ENCODE results near the gene KRT81. TPM values are rescaled to one million over a fixed set of nuclear protein-coding genes. Genes with fewer than 3 reads are reported as not detected.

The KRT81 gene
- total RNA-seq, 1 donor from 2014 or later = 1.2 TPM

DNA sequence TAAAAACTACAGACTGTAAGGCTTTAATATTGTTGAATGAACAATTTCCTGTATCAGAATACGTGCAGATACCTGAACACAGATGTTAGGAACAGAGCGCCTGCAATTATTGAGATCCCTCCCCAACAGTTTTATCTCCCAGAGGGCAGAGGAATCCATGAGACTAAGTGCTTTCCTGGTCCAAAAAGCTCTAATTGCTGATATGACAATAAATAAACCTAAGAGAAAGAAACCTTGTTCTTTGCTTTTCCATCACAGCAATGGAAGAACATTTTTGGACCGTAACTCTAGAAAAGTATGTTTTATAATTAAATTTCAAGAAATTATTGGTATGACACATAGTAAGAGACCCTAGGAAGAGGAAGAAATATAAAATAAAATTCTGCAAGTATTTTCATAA is 42.9 kb upstream of the KRT81 start:
- FAIRE-seq (no peak), DNase-seq (ENCODE audit: low read depth) (no peak)
- Histone ChIP-seq H2AFZ (ENCODE audit: low read depth, low read length) (no peak overlapping the region), H3K9me3 (ENCODE audit: insufficient read depth, low read depth, low read length) (peaks cover 4% of the 10 kb centered on the region), H3K27ac (ENCODE audit: low read depth, low read length) (no peak overlapping the region), H3K36me3 (ENCODE audit: insufficient read depth, low read length) (no peaks in the 10 kb centered on the region), H3K9ac (ENCODE audit: low read length) (no peak overlapping the region), H3K4me3 (ENCODE audit: insufficient read depth, low read depth, low read length) (no peak overlapping the region), H3K79me2 (ENCODE audit: insufficient read depth, low read length) (no peaks in the 10 kb centered on the region), H3K4me1 (ENCODE audit: insufficient read depth, low read length) (no peaks in the 10 kb centered on the region), H3K4me2 (ENCODE audit: low read length) (no peak overlapping the region), H4K20me1 (ENCODE audit: insufficient read depth, low read length) (no peaks in the 10 kb centered on the region), H3K27me3 (ENCODE audit: insufficient read depth, low read length) (peaks cover 13% of the 10 kb centered on the region)
- H3K36me3 Mint-ChIP-seq (ENCODE audit: low read depth, unreplicated experiment) = no peaks in the 10 kb centered on the region
- TF ChIP-seq, protein P1, sequence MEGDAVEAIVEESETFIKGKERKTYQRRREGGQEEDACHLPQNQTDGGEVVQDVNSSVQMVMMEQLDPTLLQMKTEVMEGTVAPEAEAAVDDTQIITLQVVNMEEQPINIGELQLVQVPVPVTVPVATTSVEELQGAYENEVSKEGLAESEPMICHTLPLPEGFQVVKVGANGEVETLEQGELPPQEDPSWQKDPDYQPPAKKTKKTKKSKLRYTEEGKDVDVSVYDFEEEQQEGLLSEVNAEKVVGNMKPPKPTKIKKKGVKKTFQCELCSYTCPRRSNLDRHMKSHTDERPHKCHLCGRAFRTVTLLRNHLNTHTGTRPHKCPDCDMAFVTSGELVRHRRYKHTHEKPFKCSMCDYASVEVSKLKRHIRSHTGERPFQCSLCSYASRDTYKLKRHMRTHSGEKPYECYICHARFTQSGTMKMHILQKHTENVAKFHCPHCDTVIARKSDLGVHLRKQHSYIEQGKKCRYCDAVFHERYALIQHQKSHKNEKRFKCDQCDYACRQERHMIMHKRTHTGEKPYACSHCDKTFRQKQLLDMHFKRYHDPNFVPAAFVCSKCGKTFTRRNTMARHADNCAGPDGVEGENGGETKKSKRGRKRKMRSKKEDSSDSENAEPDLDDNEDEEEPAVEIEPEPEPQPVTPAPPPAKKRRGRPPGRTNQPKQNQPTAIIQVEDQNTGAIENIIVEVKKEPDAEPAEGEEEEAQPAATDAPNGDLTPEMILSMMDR (IDR thresholded peaks at IDR 0.05; ENCODE audit: insufficient read depth, low read depth, low read length) = no peak
- no peak for TF ChIP-seq EZH2 (IDR thresholded peaks at IDR 0.05; ENCODE audit: insufficient read depth, low read length)
- H3K4me1 Mint-ChIP-seq (ENCODE audit: low read depth, unreplicated experiment) = peaks cover 7% of the 10 kb centered on the region
- peaks cover 3% of the 10 kb centered on the region for H3K9me3 Mint-ChIP-seq (ENCODE audit: unreplicated experiment)
- H3K27ac Mint-ChIP-seq (ENCODE audit: unreplicated experiment) = no peak overlapping the region
- H3K4me3 Mint-ChIP-seq (ENCODE audit: unreplicated experiment) = no peak overlapping the region
- peaks cover 38% of the 10 kb centered on the region for H3K27me3 Mint-ChIP-seq (ENCODE audit: low read depth, unreplicated experiment)

DNA sequence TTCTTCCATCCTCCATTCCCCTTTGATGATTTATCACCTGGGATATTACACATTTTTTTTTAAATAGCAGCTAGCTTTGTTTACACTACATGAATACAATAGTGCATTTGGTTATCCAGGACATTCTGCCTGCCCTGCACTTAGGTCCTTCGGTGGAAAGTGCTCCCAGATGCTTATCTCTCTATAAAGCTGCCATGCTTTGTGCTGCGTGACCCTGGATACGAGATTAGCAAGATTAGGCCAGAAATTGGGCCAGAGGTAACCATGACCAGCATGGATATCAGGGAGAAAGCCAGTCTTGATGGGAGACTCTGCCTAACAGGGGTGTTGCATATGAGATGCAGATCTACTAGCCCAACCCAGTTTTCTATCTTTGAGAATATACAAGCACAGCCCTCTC is 42.0 kb upstream of the KRT81 start:
- H3K36me3 ChIP-seq (ENCODE audit: insufficient read depth, low read length) = no peaks in the 10 kb centered on the region
- H3K4me3 ChIP-seq (ENCODE audit: insufficient read depth, low read depth, low read length) = no peak overlapping the region
- H3K27me3 ChIP-seq (ENCODE audit: insufficient read depth, low read length) = peaks cover 16% of the 10 kb centered on the region
- Mint-ChIP-seq H3K9me3 (ENCODE audit: unreplicated experiment) (peaks cover 3% of the 10 kb centered on the region), H3K27ac (ENCODE audit: unreplicated experiment) (no peak overlapping the region), H3K27me3 (ENCODE audit: low read depth, unreplicated experiment) (peaks cover 36% of the 10 kb centered on the region), H3K4me3 (ENCODE audit: unreplicated experiment) (no peak overlapping the region), H3K36me3 (ENCODE audit: low read depth, unreplicated experiment) (no peaks in the 10 kb centered on the region), H3K4me1 (ENCODE audit: low read depth, unreplicated experiment) (peaks cover under 1% of the 10 kb centered on the region)
- no peak overlapping the region for H3K27ac ChIP-seq (ENCODE audit: low read depth, low read length)
- H3K79me2 ChIP-seq (ENCODE audit: insufficient read depth, low read length) = no peaks in the 10 kb centered on the region
- H3K9ac ChIP-seq (ENCODE audit: low read length) = no peak overlapping the region
- FAIRE-seq = no peak
- no peaks in the 10 kb centered on the region for H4K20me1 ChIP-seq (ENCODE audit: insufficient read depth, low read length)
- DNase-seq (ENCODE audit: low read depth) = no peak
- H3K9me3 ChIP-seq (ENCODE audit: insufficient read depth, low read depth, low read length) = peaks cover 4% of the 10 kb centered on the region
- TF ChIP-seq, protein P1 (IDR thresholded peaks at IDR 0.05; ENCODE audit: insufficient read depth, low read depth, low read length) = no peak
- no peak for TF ChIP-seq EZH2 (IDR thresholded peaks at IDR 0.05; ENCODE audit: insufficient read depth, low read length)
- H2AFZ ChIP-seq (ENCODE audit: low read depth, low read length) = no peak overlapping the region
- no peak overlapping the region for H3K4me2 ChIP-seq (ENCODE audit: low read length)
- H3K4me1 ChIP-seq (ENCODE audit: insufficient read depth, low read length) = no peaks in the 10 kb centered on the region

DNA sequence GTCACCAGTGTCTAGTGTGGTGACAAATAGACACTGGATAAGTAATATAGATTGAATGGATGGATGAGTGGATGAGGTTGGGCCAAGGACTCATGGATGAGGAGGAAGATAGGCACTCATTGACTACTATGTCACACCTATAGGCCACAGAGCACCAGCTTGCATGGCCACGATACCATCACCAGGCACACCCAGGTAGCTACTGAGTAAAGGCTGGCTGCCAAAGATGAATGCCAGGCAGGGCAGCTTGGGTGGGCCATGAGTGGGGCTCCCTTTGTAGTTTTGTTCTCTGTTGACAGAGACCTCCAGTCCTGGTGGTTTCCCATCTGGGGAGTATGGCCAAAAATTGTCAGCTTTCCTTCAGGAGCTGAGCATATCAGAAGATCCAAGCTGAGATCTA is 41.0 kb upstream of the KRT81 start:
- Histone ChIP-seq H3K27ac (ENCODE audit: low read depth, low read length) (no peak overlapping the region), H3K9me3 (ENCODE audit: insufficient read depth, low read depth, low read length) (peaks cover 4% of the 10 kb centered on the region), H3K9ac (ENCODE audit: low read length) (no peak overlapping the region), H2AFZ (ENCODE audit: low read depth, low read length) (no peak overlapping the region), H3K4me2 (ENCODE audit: low read length) (no peak overlapping the region), H3K27me3 (ENCODE audit: insufficient read depth, low read length) (peaks cover 16% of the 10 kb centered on the region), H3K4me3 (ENCODE audit: insufficient read depth, low read depth, low read length) (no peak overlapping the region), H4K20me1 (ENCODE audit: insufficient read depth, low read length) (no peaks in the 10 kb centered on the region), H3K79me2 (ENCODE audit: insufficient read depth, low read length) (no peaks in the 10 kb centered on the region), H3K36me3 (ENCODE audit: insufficient read depth, low read length) (no peaks in the 10 kb centered on the region), H3K4me1 (ENCODE audit: insufficient read depth, low read length) (no peaks in the 10 kb centered on the region)
- Mint-ChIP-seq H3K27ac (ENCODE audit: unreplicated experiment) (no peak overlapping the region), H3K4me3 (ENCODE audit: unreplicated experiment) (no peak overlapping the region), H3K4me1 (ENCODE audit: low read depth, unreplicated experiment) (no peaks in the 10 kb centered on the region), H3K9me3 (ENCODE audit: unreplicated experiment) (peaks cover 3% of the 10 kb centered on the region), H3K36me3 (ENCODE audit: low read depth, unreplicated experiment) (no peaks in the 10 kb centered on the region), H3K27me3 (ENCODE audit: low read depth, unreplicated experiment) (peaks cover 36% of the 10 kb centered on the region)
- DNase-seq (ENCODE audit: low read depth) (no peak), FAIRE-seq (no peak)
- TF ChIP-seq EZH2 (IDR thresholded peaks at IDR 0.05; ENCODE audit: insufficient read depth, low read length) = no peak
- TF ChIP-seq, protein P1 (IDR thresholded peaks at IDR 0.05; ENCODE audit: insufficient read depth, low read depth, low read length) = no peak

Measured in astrocyte (in vitro differentiated cells and primary cell).